ENCODE measurements around the gene SIAH2.

The SIAH2 gene

DNA sequence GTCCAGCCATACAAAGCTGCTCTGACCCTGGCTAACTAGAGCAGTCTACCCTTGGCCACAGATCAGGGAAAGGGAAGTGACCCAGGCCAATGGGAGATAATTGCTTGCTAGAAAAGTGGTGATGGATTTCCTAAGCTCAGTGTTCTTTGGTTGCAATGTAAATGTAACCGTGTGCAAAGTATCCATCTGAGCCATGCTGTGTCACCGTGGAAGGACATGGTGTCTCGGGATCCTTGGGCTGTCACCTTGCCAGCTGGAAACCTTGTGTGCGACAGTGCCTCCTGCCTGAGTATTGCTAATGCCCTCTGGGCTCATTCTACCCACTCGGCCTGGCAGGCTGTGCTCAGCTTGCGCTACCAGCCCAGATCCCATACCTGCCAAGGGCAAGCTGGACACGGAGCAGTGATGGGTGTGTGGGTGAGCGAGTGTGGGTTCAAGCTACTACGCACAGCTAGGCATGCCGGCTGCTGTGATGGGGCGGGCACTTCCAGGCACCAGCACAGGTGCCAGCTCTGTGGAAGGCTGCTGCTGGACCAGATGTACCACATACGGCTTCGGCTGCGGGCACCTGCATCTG, 10.7 kb upstream of the SIAH2 start:
- DNase-seq, result no peak

DNA sequence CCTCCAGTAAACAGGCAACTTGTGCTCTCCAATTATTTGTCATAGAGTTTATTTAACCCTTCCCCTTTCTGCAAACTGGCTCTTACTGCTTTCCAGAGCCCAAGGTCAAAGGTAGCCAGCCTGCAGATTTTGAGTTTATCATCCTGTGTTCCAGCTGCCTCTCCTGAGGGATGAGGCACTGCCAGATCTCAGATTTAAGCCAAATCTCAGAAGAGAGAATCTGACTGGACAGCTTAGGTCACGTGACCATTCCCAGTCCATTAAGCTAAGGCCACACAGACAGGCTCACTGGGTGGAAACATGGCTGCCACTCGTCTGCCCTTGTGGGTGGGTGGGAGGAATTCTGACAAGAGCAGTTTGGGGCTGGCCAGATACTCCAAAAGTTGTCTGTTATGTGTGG, 8.6 kb upstream of the SIAH2 start:
- no peak for DNase-seq

DNA sequence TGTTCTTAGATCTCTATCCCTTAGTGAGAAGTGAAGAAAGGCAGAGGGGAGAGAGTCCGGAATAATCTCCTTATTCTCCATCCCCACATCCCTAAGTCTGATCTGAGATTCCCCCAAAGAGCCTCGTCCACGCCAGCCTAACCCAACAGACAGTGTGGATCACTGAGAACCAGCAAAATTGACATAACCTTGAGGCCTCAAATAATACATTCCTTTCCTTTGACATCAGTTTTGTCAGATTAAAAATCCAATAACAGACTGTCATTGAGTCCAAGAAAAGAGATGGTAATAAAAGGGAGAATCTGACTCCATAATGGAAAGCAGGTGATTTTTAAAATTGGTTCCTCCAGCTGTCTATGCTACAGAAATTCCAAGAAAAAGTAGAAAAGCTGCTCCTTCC, 7.7 kb upstream of the SIAH2 start:
- peak; percentile 31 for DNase-seq

DNA sequence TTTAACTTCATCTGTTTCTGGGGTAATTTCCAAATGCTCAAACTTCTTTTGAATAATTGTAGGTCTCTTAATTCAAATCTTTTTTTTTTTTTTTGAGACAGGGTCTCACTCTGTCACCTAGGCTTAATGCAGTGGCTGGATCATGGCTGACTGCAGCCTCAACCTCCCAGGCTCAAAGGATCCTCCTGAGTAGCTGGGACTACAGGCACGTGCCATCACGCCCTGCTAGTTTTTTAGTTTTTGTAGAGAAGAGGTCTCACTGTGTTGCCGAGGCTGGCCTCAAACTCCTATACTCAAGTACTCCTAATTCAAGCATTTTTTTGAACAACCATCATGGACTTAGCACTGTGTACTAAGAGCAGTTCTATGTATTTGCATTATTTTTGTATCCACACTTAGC, 3.8 kb upstream of the SIAH2 start:
- no peak for DNase-seq

DNA sequence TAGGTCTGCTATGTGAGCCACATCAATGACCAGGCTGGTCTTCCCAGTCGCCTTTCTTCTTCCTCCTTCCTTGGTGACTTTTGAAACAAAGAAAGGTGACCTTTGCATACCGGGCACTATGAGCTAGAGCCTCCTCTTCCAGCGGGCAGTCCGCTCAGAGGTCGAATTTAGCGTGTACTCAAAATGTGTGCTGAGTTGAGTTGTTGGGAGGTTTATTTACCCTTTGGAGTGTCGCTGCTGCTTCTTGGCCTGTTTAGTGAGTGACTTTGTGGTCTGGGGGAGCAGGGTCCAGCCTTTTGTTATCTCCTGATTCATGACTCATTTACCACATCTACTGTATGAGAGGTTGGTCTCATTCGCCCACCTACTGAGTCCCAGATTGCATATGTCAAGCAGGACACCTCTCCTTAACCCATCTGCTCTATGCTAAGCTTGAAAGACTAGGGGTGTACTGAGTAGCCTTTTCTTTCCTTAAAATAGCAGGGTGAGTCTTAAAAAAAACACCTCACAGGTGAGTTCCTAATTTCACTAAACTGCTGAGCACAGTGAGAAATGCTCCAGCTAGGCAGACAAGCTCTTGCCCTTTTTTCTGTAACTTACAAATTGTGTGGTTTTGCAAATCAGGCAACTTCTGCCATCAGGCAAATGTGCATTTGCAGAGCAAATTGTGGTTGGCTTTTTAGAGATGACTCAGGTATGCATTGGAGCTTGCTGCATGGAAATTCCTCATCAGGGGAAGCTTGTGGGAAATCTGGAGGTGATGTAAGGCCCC, 3.2 kb upstream of the SIAH2 start:
- DNase-seq, result peak; percentile 87

DNA sequence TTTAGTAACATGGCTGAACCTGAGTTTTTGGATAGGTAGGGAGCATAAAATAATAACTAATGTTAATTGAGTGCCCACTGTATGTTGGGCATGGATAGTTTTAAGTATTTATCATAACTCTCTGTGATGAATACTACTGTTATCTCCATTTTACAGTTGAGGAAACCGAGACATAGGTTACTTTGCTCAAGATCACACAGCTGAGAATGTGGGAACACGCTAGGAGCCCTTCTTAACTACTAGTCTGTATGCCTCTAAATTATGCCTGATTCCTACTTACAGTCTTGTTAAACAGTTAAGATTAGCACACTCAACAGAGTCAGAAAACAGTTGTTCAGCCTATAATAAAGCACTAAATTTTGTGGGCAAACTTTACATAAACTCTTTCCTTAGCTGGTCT, 2.0 kb upstream of the SIAH2 start:
- DNase-seq, result no peak

DNA sequence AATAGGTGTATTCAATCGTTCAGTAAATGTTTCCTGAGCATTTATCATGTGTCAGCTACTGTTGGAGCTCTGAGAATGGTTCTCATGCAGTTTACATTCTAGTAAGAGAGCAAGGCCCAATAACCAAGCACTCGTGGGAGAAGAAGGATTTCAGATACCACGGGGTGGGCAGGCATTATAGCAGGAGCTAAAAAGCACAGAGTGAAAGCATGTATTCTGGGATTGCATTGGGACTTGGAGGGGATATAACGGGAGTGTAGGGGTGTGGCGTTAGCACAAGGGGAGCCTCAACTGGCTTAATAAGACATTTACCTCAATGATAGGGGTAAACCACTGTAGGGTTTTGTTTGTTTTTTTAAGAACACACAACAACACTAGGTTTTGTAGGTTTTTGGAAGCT, 1.6 kb upstream of the SIAH2 start:
- no peak for DNase-seq

DNA sequence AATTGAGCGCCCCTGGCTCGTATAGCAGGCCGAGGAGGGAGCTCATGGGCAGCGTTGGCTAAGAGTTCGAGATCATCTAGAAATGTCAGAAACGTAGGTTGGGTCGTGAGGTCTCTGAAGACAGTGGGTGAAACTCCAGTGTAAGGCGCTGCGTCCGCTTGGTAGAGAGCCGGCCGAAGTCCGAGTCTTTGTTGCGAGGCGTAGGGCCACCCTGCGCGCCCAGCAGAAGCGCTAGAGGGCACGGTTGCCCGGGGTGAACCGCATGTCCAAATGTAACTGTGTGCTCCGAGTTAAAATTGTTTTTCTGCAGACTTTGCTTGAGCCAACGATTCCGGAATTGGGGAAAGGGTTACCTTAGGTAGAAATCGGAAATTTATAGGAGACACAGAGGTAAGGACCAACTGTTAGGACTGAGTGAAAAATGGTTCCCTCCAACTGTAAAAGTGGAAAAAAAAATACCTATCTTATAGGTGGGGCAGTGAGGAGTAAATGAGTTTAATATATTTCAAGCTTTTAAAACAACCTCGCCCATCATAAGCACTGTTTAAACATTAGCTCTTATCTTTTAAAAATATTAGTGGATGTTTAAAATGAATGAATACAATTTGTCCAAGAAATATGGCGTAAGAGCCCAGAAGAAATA, 993 bp upstream of the SIAH2 start:
- peak; percentile 53 for DNase-seq

DNA sequence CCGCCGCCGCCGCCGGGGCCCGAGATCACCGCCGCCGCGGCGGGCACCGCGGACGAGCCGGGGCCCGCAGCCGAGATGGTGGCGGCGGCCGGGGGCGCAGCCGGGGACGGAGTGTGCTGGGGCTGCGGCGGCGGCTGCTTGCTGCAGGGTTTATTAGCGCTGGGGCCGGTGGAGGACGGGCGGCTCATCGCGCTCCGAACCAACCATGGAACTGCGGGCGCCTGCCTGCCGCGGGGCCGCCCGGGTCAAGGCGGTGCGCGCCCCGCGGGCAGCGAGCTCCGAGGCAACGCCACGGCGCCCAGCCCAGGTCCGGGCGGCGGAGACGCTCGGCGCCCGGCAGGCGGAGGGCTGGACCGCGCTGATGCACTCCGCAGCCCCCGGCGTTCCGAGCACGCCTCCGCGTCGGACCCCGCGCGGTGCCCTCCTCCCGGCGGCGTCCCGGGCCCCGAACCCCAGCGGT, 277 bp downstream of the SIAH2 start:
- no peak for DNase-seq

DNA sequence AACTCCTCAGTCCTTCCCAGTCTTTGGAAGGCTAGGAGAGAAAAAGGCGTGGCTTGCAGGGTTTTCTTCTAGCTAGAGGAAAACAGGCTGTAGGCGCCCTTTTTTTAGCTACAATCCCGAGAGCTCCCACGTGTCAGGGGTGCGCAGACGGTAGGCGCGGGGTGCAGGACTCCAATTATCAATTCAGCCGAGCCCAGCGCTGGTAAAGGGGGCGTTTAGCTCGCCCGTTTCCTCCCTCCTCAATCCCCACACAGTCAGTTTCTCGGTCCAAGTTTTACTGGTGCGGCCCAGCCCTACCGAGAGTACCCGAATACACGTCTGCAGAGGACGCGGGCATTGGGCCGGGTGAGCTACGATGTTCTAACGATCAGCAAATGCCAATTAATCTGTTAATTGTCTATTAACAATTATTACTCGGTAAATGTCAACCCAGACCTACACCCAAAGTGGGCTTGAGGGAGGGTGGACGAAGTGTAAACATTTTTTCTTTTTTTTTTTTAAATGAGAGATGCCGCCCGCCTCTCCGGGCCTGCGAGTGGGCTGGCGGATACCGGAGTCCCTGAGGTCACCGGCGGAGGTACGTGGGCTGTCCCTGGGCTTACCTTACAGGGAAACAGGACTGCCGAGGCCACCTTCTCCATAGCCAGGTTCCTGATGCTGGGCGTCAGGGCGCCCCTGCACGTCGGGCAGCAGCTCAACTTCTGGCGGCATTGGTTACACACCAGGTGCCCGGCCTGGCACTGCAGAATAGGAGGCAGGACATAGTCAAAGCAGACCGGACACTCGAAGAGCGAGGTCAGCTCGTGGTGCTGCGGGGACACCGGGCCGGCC, 923 bp downstream of the SIAH2 start:
- peak; percentile 67 for DNase-seq

DNA sequence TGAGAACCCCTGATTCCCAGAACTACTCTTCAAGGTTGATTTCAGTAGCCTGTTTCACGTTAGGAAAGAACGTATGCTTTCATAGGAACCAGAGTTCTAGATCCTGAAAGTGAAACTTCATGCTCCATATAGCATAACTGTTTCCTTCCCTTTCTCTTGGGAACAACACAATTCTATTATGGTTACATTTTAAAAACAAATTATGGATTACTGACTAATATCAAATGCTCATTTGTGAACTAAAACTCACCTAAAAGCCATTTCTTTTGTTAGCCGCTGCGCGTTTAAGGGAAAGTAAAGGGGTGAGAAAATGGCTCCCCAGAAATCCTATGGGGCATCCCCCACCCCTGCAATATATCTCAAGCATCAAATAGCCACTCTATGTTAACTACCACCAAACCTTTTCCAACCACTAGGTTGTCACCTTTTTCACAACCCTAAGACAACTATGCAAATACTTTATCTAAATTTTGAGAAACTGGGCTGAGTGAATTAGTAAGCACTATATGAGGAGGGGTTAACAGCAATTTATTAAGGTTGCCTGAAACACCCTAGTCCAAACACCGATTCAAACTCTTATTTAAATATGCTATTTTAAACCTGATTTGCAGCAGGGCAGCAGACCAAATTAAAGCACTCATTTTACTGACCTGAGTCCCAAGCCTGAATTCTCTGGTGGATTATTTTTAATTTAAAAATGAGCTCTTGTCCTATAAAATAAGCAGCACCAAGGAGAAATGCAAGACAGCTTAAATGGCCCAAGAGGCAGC, 2.4 kb downstream of the SIAH2 start:
- DNase-seq, result no peak

DNA sequence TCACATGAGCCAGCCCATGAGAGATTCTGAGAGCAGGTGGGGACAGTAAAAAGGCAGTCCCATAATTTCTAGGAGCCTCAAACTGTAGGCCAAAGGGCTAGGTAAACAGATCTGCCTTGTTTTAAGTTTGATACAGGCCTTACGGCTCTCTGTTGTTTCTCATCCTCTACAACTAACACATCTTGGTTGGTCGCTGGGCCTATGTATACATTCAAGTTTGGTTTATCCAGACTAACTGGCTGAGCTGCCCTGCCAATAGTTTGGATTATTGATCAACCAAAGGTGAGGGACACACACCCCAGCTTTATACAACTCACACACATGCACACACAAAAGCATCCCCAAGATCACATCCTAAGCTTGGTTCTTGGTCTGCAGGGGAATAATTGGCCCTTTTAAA, 3.0 kb downstream of the SIAH2 start:
- DNase-seq, result no peak

DNA sequence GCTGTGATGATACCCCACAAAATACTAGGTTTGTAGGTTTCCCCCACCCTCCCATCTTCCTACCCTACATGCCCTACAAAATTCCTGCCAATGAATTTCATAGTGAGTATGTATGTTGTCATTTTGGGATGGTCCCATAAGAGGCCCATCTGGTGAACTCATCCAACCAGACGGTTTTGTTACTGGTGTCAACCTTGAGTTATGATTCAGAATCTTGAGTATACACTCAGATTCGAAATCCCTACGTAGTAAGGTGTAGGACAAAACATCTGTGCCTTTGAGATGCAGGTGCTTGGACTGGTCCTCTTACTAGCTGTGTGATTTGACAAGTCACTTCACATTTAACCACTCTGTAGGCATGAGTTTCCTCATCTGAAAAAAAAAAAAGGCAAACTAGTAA, 3.6 kb downstream of the SIAH2 start:
- DNase-seq, result no peak

DNA sequence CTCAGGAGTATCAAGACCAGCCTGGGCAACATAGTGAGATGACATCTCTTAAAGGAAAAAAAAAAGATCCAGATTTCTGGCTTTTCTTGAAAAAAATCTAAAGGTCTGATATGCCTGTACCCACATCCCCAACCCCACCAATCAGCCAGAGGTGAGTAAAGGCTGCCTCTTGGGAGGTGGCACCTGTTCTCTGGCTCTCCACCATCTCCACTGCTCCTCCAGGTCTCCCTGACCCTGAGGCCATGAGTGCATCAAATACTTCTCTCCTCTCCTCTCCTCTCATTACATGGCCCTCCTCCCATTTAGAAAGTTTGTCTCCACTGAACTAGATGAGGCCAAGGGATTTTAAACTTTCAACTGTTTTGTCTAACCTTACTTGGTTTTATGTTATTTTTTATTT, 5.2 kb downstream of the SIAH2 start:
- DNase-seq, result no peak

DNA sequence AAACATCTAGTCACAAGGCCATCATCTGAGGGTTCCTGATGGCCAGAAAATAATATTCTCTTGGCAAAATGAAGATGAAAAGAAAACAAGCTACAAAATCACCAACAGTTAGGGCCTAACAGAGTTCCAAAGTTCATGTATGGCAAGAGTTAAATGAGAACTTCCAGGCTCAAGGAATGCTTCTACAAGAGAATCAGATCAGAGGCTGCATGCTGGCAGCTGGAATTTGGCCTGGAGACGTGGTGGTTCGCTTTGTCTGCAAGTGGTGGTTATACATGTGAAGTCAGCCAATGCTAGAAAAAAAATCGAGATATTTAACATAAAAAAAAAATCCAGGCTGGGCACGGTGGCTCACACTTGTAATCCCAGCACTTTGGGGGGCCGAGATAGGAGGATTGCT, 5.6 kb downstream of the SIAH2 start:
- no peak for DNase-seq

DNA sequence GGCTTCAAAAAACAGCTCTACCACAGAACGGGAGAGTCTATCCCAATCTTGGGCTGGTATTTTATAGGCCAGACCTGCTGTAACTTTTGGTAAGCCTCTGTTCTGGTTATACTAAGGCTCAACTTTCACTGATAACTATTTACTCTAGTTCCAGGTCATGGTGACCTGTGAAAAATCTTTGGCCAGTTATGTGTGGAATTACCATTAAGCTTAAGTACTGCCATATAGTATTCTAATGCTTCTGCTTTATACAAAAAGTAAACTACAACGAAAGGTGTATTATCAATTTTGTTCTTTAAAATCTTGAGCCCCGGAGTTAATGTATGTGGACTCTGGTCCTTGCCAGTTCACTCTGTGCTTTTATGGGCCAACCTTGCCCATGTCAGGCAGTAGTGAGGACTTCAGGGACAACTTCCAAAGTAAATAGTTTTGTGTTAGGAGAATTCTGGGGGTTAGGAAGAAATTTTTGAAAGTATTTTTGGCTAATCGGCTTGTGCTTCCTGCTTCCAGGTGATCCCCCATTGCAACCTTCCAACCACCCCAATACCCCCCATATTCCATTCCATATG, 6.4 kb downstream of the SIAH2 start:
- no peak for DNase-seq

DNA sequence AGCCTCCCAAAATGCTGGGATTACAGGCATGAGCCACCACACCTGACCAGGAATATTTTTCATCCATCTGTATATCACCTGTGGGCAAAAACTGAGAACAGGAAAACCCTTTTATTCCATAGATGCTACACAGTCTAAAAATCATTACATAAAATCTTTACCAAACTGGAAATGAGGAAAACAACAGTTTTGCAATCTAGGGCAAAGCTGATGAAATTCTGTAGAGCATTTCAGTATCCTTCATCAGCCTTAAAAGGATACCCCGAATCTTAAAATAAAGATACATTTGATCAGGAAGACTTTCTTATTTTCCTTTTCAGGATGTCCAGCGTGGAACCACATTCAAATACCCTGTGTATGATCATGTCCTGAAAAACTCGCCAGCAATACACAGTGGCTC, 7.1 kb downstream of the SIAH2 start:
- no peak for DNase-seq

DNA sequence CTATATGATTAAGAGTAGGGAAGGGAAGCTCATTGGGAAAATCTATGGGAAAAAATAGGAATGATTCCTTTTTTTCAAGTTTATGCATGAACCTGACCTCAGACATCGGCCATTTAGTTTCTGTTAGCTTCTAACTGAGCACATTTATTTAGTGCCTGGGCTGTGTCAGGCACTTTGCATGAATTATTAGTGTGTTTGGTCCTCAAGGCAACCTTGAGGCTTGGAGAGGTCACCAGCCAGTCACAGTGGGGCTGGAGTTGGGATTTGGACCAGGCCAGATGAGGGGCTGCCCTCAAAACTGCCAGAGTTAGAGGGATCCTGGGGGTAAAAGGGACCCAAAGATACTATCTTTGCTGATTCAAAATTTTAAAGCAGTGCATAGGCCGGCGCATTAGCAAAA, 8.1 kb downstream of the SIAH2 start:
- DNase-seq, result no peak

DNA sequence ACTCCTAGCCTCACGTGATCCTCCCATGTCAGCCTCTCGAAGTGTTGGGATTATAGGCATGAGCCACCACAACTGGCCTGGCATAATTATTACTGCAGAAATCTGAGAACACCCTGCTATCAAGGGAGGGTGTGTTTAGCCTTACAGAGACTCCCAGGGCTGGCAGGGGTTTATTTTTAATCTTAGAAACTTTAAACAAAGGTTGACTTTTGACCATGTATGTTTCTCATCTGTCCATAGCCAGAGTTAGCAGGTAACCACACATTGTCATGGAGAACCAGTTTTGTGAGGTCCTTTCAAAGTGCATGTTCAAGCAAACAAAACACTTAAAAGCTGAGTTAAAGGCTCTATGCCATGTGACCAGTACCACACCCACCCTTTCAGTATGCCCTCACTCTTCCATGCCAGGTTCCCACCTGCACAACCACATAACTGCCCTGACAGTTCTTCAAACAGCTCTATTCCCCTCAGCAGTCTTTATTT, 11.1 kb downstream of the SIAH2 start:
- DNase-seq, result no peak

DNA sequence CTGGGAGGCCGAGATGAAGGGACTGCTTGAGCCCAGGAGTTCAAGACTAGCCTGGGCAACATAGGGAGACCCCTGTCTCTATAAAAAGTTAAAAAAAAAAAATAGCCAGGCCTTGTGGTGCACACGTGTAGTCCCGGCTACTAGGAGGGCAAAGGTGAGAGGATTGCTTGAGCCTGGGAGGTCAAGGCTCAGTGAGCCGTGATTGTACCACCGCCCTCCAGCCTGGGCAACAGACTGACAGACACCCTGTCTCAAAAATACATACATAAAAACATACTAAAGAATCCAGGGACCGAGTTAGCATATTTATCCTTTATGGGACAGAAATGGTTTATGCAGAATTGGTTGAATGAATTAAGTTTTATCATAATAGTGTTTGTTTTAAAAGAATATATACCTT, 13.7 kb downstream of the SIAH2 start:
- DNase-seq, result no peak

DNA sequence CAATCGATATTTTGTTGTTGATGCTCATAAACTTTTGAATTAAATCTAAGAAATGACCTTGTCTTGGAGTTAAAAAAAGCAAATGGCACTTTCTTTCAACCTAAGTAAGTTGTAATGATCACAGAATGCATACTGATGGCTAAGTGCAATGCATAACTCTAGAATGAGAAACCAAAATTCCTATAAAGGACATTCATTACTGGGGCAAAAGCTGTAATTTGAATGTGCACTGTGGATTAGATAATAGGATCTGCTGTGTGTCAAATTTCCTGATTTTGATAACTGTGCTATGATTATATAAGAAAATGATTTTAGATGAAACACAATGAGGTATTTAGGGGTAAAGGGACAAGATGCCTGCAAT, 14.3 kb downstream of the SIAH2 start:
- DNase-seq, result peak; percentile 23

All from fibroblast of skin of right biceps (primary cell).